ENCODE measurements around the gene GLIS1.

GLIS1 gene

GRCh38 chr1:53617851-53618499 is 121.0 kb downstream of the GLIS1 start:
- no peak for DNase-seq (ENCODE audit: low spot score)

DNA sequence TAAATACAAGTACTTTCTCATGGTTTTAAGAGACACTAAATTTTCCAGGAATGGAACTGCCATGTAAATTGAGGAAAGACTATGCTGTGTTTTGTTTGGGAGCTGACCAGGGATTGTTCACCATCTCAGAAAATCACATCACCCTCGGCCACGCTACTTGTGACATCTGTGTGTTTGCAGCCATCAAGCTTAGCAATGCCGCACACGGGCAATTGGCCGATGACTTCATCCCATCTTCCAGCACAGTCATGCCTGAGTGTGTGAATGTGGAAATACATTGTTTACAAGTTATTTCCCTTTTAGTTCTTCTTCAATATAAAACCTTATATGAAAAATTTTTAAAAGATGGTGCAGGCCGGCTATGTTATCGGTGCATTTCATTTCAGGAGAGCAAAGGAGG is 121.6 kb downstream of the GLIS1 start:
- DNase-seq (ENCODE audit: low spot score): no peak

- no peak for DNase-seq (ENCODE audit: low spot score)
Observed at GRCh38 chr1:53616927-53617326, 122.0 kb downstream of the GLIS1 start.

DNA sequence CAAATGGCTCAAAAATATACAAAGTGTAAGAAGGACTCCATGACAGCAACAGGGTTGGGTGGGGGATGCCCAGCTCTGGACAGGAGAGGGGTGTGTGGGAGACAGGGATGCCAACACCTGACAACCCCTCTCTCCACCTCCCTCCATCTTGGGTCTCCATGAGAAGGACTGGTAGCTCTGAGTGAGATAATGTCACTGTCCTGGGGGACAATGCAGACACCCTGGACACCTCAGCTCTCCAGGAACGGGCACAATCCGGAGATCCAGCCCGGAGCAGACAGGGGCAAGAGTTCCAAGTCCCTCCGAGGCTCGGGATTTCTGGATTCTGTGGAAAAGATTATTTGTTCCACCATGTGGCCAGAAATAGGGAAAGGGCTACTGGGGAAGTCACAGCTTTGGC is 122.5 kb downstream of the GLIS1 start:
- no peak for DNase-seq (ENCODE audit: low spot score)

- DNase-seq (ENCODE audit: low spot score): no peak
Observed at GRCh38 chr1:53615101-53615500, 123.9 kb downstream of the GLIS1 start.

GRCh38 chr1:53614231-53615021 is 124.5 kb downstream of the GLIS1 start:
- DNase-seq (ENCODE audit: low spot score): no peak

- DNase-seq (ENCODE audit: low spot score): no peak
Observed at GRCh38 chr1:53608676-53609075, 130.3 kb downstream of the GLIS1 start.

DNA sequence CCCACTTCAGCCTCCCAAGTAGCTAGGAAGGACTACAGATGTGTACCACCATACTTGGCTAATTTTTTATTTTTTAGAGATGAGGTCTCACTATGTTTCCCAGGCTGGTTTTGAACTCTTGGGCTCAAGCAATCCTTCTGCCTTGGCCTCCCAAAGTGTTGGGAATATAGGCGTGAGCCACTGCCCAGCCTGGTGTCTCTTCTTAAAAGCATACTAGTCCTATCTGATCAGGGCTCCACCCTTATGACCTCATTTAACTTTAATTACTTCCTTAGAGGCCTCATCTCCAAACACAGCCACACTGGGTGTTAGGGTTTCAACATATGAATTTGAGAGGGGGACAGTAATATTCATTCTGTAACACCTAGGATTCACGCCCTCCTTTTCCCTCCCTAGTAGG is 130.9 kb downstream of the GLIS1 start:
- no peak for DNase-seq (ENCODE audit: low spot score)

- no peak for DNase-seq (ENCODE audit: low spot score)
Observed at GRCh38 chr1:53606651-53607051, 132.3 kb downstream of the GLIS1 start.

- DNase-seq (ENCODE audit: low spot score): no peak
Observed at GRCh38 chr1:53606197-53606596, 132.8 kb downstream of the GLIS1 start.

DNA sequence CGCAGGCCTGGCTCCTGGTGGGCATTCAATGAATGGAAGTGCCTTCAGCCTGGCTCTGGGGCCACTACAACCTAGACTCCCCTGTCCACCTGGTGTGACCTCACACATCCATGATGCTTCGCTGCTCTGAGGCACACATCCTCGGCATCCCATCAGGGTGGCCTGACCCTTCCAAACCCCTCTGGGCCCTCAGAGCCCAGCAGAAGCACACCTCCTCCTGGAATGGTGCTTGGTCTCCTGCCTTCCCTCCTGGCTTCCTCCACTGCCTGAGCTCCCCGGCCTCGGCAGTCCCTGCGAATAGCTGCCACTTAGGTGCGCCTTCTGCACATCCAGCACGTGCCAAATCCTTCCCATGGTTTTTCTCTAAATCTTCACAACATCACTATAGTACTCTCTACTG is 133.8 kb downstream of the GLIS1 start:
- DNase-seq (ENCODE audit: low spot score): no peak

GRCh38 chr1:53604291-53604919 is 134.6 kb downstream of the GLIS1 start:
- DNase-seq (ENCODE audit: low spot score): no peak

DNA sequence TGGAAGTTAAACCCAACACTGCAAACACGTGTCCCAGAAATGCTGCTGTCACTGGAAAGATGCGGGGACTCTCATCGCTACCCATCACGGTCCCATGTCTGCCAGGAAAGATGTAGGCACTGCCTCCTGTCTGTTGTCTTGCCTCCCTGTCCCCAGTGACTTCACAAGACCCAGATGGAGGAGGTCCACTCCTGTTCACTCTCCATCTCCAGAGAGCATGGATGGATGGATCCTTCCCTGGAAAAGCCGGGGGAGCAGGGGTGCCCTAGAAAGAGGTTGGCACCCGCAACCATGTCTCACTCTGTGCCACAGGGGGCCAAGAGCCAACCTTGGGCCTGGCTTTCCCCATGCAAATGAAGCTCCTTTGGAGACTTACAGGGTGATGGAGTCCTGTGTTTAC is 135.5 kb downstream of the GLIS1 start:
- no peak for DNase-seq (ENCODE audit: low spot score)

- no peak for DNase-seq (ENCODE audit: low spot score)
Observed at GRCh38 chr1:53601867-53602775, 136.8 kb downstream of the GLIS1 start.

DNA sequence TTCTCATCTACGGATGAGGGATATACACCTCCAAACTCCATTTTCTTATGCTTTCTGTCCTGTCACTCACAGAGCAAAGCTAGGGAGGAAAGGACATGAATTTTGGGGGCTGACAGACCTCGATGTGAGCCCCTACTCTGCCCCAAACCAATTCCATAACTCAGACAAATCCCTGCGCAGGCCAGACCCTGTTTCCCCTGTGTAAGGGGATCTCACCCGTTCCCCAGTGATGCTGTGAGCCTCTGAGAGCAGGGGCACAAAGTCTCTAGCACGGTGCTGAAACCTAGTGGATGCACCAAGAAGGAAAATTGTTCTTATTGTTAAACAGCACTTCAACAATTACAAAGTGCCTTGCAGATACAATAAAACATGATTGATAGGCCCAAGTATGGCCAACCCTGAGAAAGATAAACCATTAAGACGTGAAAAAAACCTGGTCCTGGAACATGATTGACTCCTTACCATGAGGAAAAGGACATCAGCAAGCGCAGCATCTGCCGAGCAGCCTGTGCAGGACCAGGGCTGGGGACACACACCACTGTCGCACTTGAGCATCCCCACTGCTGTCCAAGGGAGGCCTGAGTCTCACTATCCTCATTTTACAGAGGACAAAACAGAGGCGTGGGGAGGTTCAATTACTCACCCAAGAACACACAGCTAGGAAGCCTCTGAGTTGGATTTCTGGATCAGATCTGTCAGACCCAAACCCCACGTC is 137.8 kb downstream of the GLIS1 start:
- no peak for DNase-seq (ENCODE audit: low spot score)

DNA sequence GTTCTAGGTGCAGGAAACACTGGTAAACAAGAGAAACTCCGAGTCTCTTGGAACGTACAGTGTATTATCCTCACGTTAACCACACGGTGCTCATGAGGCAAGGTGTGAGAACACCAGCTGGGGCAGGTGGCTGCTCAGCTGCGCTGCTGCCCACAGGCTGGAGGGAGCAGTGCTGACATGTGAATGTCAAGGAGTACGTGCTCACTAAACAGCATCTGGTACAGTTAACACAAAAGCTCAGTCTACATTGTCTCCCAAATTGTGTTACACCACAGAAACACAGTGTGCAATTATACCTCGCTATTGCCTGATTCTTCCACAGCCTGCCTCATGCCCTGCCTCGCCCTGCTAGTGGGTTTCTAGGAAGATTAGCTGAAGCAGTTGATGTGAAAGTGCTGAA is 138.4 kb downstream of the GLIS1 start:
- DNase-seq (ENCODE audit: low spot score): no peak

DNA sequence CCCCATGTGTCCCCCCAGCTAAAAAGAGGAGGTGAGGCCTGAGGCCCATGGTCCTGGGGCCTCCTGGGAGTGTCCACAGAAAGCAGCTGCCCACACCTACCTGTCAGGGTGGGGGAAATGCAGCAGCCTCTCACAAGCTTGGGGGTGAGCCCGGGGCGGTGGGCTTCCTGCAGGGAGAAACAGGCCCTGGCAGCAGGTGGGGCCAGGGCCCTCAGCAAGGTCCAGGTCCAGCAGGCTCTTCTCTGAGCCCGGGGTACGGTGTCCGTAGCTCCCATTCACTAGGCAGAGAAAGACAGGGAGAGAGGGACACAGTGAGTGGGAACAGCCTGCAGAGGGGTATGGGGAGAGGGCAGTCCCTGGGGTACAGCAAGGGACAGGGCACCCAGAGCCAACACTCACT is 139.0 kb downstream of the GLIS1 start:
- DNase-seq (ENCODE audit: low spot score): no peak

DNA sequence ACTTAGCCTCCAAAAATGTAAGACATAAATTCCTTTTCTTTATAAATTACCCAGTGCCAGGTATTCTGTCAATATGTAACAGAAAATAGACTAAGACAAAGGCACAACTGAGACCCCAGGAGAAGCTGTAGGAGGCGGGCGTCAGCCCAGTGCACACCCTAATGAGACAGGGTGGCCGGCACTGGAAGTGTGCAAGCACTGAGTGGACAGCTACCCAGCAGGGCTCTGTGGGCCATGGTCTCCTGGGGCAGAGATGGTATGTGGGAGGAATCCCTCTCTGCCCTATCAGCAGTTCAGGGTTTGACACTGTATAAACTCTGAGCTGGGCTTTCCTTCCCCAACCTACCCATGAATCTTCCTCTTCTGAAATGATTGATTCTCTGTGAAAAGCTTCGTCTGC is 139.5 kb downstream of the GLIS1 start:
- no peak for DNase-seq (ENCODE audit: low spot score)

DNA sequence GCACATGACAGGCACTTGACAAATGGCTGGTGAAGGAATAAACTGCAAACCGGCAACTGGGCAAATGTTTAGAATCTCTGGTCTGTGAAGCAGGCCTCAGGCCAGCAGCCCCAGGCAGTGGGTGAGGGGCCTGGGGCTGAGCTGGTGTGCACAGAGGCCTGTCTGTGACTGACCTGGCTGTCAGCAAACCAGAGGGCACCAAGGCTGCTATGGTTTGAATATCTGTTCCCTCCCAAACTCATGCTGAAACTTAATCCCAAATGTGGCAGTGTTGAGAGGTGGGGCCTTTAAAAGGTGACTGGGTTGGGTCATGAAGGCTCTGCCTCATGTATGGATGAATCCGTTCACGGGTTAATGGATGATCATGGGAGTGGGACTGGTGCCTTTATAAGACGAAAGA is 140.0 kb downstream of the GLIS1 start:
- DNase-seq (ENCODE audit: low spot score): no peak

DNA sequence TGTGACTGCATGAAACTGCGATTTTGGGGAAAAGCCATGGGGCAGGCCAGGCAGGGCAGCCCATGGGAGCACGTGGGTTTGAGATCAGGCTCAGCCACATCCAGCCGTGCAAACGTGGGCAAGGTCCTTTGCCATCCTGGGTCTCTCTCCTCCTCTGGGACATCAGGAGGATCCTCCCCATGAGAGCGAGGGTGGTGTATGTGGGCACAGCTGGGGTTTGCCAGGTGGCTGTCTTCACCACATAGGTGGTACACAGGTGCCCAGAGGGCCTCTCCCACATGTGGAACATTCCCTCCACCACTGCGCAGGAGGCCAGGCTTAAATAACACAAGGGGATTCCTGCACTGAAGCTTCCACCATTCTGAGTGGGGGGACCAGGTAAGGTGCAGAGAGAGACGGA is 143.1 kb downstream of the GLIS1 start:
- no peak for DNase-seq (ENCODE audit: low spot score)

GRCh38 chr1:53594391-53595180 is 144.4 kb downstream of the GLIS1 start:
- DNase-seq (ENCODE audit: low spot score): no peak
